ENCODE measurements around the gene AOC1. TPM values are rescaled to one million over a fixed set of nuclear protein-coding genes. Genes with fewer than 3 reads are reported as not detected.
A peak's percentile ranks its signal among the peaks of the same experiment; 100 is the strongest.

Gene AOC1, protein sequence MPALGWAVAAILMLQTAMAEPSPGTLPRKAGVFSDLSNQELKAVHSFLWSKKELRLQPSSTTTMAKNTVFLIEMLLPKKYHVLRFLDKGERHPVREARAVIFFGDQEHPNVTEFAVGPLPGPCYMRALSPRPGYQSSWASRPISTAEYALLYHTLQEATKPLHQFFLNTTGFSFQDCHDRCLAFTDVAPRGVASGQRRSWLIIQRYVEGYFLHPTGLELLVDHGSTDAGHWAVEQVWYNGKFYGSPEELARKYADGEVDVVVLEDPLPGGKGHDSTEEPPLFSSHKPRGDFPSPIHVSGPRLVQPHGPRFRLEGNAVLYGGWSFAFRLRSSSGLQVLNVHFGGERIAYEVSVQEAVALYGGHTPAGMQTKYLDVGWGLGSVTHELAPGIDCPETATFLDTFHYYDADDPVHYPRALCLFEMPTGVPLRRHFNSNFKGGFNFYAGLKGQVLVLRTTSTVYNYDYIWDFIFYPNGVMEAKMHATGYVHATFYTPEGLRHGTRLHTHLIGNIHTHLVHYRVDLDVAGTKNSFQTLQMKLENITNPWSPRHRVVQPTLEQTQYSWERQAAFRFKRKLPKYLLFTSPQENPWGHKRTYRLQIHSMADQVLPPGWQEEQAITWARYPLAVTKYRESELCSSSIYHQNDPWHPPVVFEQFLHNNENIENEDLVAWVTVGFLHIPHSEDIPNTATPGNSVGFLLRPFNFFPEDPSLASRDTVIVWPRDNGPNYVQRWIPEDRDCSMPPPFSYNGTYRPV
- 10 to 100 TPM in 1 of 6 experiments, 1 to 10 TPM in 2, not detected in 3; 2.2 to 17.5 (median 9.4) TPM for total RNA-seq
- long read RNA-seq = 0 reads

DNA sequence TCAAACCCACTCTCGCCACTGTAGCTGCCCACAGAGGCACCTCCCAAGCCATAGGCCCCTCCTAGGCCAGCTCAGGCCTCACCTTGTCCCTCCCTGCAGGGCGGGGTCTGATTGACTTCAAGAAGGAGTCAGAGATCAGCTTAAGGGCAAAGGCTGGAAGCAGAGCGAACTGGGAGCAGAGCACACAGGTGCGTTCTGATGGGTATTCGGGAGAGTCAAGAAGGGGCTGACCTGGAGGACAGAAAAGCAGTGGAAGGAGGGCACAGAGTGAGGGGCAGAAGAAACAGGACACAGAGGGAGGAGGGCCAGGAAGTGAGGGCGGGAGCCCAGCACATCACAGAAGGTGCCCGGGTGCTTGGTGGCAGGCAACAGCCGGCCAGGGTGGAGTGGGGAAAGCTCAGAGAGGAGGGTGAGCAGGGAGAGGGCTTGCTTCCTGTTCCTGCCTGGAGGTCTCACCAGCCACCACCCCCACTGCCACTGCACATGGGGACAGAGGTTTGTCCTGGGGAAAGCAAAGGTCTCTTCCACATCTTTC lies at the start of gene AOC1:
Gene AOC1 (plus strand): TSS at position 147 of the 535 bp plus-strand sequence. CDS start 3,954 bp downstream, outside the sequence.
- no peak for TF ChIP-seq POLR2A (IDR thresholded peaks at IDR 0.05)
- TF ChIP-seq, protein P1, sequence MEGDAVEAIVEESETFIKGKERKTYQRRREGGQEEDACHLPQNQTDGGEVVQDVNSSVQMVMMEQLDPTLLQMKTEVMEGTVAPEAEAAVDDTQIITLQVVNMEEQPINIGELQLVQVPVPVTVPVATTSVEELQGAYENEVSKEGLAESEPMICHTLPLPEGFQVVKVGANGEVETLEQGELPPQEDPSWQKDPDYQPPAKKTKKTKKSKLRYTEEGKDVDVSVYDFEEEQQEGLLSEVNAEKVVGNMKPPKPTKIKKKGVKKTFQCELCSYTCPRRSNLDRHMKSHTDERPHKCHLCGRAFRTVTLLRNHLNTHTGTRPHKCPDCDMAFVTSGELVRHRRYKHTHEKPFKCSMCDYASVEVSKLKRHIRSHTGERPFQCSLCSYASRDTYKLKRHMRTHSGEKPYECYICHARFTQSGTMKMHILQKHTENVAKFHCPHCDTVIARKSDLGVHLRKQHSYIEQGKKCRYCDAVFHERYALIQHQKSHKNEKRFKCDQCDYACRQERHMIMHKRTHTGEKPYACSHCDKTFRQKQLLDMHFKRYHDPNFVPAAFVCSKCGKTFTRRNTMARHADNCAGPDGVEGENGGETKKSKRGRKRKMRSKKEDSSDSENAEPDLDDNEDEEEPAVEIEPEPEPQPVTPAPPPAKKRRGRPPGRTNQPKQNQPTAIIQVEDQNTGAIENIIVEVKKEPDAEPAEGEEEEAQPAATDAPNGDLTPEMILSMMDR (IDR thresholded peaks at IDR 0.05) = no peak
- intact Hi-C loops (cut with DNase I) = no loop called here
- H3K4me1 ChIP-seq = no peaks in the 10 kb centered on the region
- H3K27me3 ChIP-seq = no peaks in the 10 kb centered on the region
- no peak for ATAC-seq
- H3K36me3 ChIP-seq = no peaks in the 10 kb centered on the region
- no peak within 1 kb of the TSS for H3K27ac ChIP-seq
- 73% methylated on average over 7 of the region's 8 CpGs for WGBS (ENCODE audit: insufficient coverage, low coverage, low lambda C conversion rate, missing lambda C conversion rate)
- no peaks in the 10 kb centered on the region for H3K9me3 ChIP-seq
- DNase-seq = no peak
- no peak within 1 kb of the TSS for H3K4me3 ChIP-seq

DNA sequence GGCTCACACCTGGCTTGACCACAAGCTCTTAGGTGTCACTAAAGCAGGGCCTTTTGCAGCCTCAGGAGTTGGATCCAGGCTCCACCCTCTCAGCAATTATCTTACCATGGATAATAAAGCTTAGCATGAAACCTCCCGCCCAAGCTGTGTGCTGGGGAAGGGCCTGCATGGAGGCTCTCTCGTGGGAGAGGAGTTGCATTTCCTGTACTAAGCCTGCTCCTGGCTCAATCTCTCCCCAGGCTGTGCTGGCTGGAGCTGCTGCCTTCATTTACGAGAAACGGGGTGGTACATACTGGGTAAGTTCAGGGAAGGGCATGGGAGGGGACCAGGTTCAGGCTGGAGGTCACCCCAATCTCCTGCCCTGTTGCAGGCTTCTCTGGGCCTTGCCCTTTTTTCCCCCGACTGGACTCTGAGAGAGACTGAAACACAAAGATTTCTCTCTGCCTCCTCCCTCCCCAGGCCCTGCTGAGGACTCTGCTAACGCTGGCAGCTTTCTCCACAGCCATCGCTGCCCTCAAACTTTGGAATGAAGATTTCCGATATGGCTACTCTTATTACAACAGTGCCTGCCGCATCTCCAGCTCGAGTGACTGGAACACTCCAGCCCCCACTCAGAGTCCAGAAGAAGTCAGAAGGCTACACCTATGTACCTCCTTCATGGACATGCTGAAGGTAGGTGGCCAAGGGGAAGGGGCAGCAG lies 49.0 kb upstream of the AOC1 start:
- 76% methylated on average over 8 of the region's 10 CpGs for WGBS (ENCODE audit: insufficient coverage, low coverage, low lambda C conversion rate, missing lambda C conversion rate)
- TF ChIP-seq, protein P1 (IDR thresholded peaks at IDR 0.05) = no peak
- no peak for TF ChIP-seq POLR2A (IDR thresholded peaks at IDR 0.05)
- DNase-seq (no peak), ATAC-seq (no peak)
- intact Hi-C loops (cut with DNase I) = loop anchor here in 1 of 2 donors (10.0 kb wide), 1 partner anchor 71 kb away; no protein-coding TSS in a partner anchor
- peak overlapping the region in 2 of 3 donors; percentile 1 to 97 for H3K27ac ChIP-seq
- H3K27me3 ChIP-seq = no peaks in the 10 kb centered on the region
- H3K36me3 ChIP-seq = peaks cover 0 to 35% (median 16%) of the 10 kb centered on the region in 4 donors
- no peaks in the 10 kb centered on the region for H3K9me3 ChIP-seq
- H3K4me3 ChIP-seq = peak overlapping the region; percentile 77 to 92 (median 92)
- peaks cover 0 to 21% (median 0%) of the 10 kb centered on the region in 4 donors for H3K4me1 ChIP-seq

DNA sequence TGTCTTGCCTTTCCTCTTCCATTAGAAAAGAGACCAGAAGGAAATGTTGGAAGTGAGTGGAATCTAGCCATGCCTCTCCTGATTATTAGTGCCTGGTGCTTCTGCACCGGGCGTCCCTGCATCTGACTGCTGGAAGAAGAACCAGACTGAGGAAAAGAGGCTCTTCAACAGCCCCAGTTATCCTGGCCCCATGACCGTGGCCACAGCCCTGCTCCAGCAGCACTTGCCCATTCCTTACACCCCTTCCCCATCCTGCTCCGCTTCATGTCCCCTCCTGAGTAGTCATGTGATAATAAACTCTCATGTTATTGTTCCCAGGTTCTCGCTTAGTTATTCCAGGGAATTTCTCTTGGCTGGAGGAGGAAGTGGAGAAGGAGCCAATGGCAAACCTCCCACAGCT lies 47.5 kb upstream of the AOC1 start:
- intact Hi-C loops (cut with DNase I) = loop anchor here in 1 of 2 donors (10.0 kb wide), 1 partner anchor 70 kb away; no protein-coding TSS in a partner anchor
- Histone ChIP-seq H3K27me3 (no peaks in the 10 kb centered on the region), H3K27ac (no peak overlapping the region), H3K9me3 (peaks cover 0 to 9% (median 0%) of the 10 kb centered on the region in 4 donors), H3K4me1 (peaks cover 0 to 25% (median 0%) of the 10 kb centered on the region in 4 donors), H3K4me3 (no peak overlapping the region), H3K36me3 (peaks cover 0 to 35% (median 16%) of the 10 kb centered on the region in 4 donors)
- DNase-seq (no peak), ATAC-seq (no peak)
- WGBS (ENCODE audit: insufficient coverage, low coverage, low lambda C conversion rate, missing lambda C conversion rate) = 88% methylated on average over 5 of the region's 5 CpGs
- TF ChIP-seq, protein P1 (IDR thresholded peaks at IDR 0.05) = no peak
- no peak for TF ChIP-seq POLR2A (IDR thresholded peaks at IDR 0.05)

DNA sequence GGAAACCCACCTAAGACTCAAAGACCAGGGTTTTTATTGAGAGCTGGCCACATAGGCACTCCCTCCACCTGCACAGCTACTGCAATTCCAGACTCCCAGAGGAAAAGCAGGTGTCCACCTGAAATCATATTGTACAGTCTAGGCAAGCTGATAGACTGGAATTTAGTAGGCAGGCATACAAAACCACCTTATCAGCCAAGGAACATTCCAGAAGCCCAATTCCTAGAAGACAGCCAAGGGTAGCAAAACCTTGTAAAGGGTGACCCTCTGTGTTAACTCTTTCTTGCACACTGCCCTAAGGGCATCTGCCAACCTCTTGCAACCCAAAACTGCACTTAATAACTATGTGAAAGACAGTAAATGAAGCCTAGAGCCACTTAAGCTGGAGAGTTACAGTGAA lies 46.5 kb upstream of the AOC1 start:
- intact Hi-C loops (cut with DNase I) = loop anchor here in 1 of 2 donors (10.0 kb wide), 1 partner anchor 69 kb away; no protein-coding TSS in a partner anchor
- H3K36me3 ChIP-seq = peaks cover 0 to 35% (median 16%) of the 10 kb centered on the region in 4 donors
- H3K4me1 ChIP-seq = peaks cover 0 to 25% (median 0%) of the 10 kb centered on the region in 4 donors
- no peak for TF ChIP-seq POLR2A (IDR thresholded peaks at IDR 0.05)
- TF ChIP-seq, protein P1 (IDR thresholded peaks at IDR 0.05) = no peak
- H3K27ac ChIP-seq = peak overlapping the region in 1 of 3 donors; percentile 43
- DNase-seq (no peak), ATAC-seq (peak in 2 of 4 donors; percentile 9 to 10)
- no peaks in the 10 kb centered on the region for H3K27me3 ChIP-seq
- no peak overlapping the region for H3K4me3 ChIP-seq
- peaks cover 0 to 10% (median 0%) of the 10 kb centered on the region in 4 donors for H3K9me3 ChIP-seq

All from right lobe of liver (tissue), 6 donors.